ENCODE results near the gene CCL20.

Gene CCL20

GRCh38 chr2:227823922-227824321, 10.3 kb downstream of the CCL20 start (continued):
- TF ChIP-seq ZNF8 (CRISPR knock-in tag; IDR thresholded peaks at IDR 0.05) = no peak
- no peak for TF ChIP-seq PPARA (CRISPR knock-in tag; IDR thresholded peaks at IDR 0.05; ENCODE audit: borderline replicate concordance)
- TF ChIP-seq CSRNP3 (CRISPR knock-in tag; IDR thresholded peaks at IDR 0.05) = no peak
- no peak for TF ChIP-seq ZC3H10 (CRISPR knock-in tag; IDR thresholded peaks at IDR 0.05)
- TF ChIP-seq ZNF70 (CRISPR knock-in tag; IDR thresholded peaks at IDR 0.05) = no peak
- no peak for TF ChIP-seq CSDC2 (CRISPR knock-in tag; IDR thresholded peaks at IDR 0.05)

GRCh38 chr2:227824711-227825110, 11.1 kb downstream of the CCL20 start:
- ATAC-seq = no peak
- TF ChIP-seq PPARA (CRISPR knock-in tag; IDR thresholded peaks at IDR 0.05; ENCODE audit: borderline replicate concordance) (no peak), ARNTL (CRISPR knock-in tag; IDR thresholded peaks at IDR 0.05; ENCODE audit: borderline replicate concordance, low read depth) (no peak), POU6F1 (CRISPR knock-in tag; IDR thresholded peaks at IDR 0.05; ENCODE audit: borderline replicate concordance, low read depth) (no peak), TCF4 (CRISPR knock-in tag; IDR thresholded peaks at IDR 0.05; ENCODE audit: borderline replicate concordance) (no peak), GLIS3 (CRISPR knock-in tag; IDR thresholded peaks at IDR 0.05) (no peak), RARB (CRISPR knock-in tag; IDR thresholded peaks at IDR 0.05) (no peak), ISL1 (CRISPR knock-in tag; IDR thresholded peaks at IDR 0.05) (no peak)

- ATAC-seq = no peak
- TF ChIP-seq ZNF565 (CRISPR knock-in tag; conservative IDR thresholded peaks at IDR 0.05; ENCODE audit: low read depth) = no peak
- TF ChIP-seq TSHZ2 (CRISPR knock-in tag; IDR thresholded peaks at IDR 0.05) = no peak
- no peak for TF ChIP-seq POU6F1 (CRISPR knock-in tag; IDR thresholded peaks at IDR 0.05; ENCODE audit: borderline replicate concordance, low read depth)
Measured at GRCh38 chr2:227826019-227826521, 12.4 kb downstream of the CCL20 start.

GRCh38 chr2:227826563-227826962, 12.9 kb downstream of the CCL20 start:
- TF ChIP-seq ARNTL (CRISPR knock-in tag; IDR thresholded peaks at IDR 0.05; ENCODE audit: borderline replicate concordance, low read depth) (no peak), ZC3H10 (CRISPR knock-in tag; IDR thresholded peaks at IDR 0.05) (no peak)
- ATAC-seq = no peak

GRCh38 chr2:227827143-227827542, 13.5 kb downstream of the CCL20 start:
- no peak for ATAC-seq
- TF ChIP-seq CSRNP3 (CRISPR knock-in tag; IDR thresholded peaks at IDR 0.05) = no peak

GRCh38 chr2:227828477-227828912, 14.9 kb downstream of the CCL20 start:
- TF ChIP-seq CSDC2 (CRISPR knock-in tag; IDR thresholded peaks at IDR 0.05) (no peak), BACH2 (CRISPR knock-in tag; IDR thresholded peaks at IDR 0.05; ENCODE audit: borderline replicate concordance) (no peak), ZNF70 (CRISPR knock-in tag; IDR thresholded peaks at IDR 0.05) (no peak), ZNF8 (CRISPR knock-in tag; IDR thresholded peaks at IDR 0.05) (no peak), TSHZ2 (CRISPR knock-in tag; IDR thresholded peaks at IDR 0.05) (no peak), TCF4 (CRISPR knock-in tag; IDR thresholded peaks at IDR 0.05; ENCODE audit: borderline replicate concordance) (no peak), RARB (CRISPR knock-in tag; IDR thresholded peaks at IDR 0.05) (no peak), ZFP30 (CRISPR knock-in tag; IDR thresholded peaks at IDR 0.05) (no peak), ISL1 (CRISPR knock-in tag; IDR thresholded peaks at IDR 0.05) (no peak), ARNTL (CRISPR knock-in tag; IDR thresholded peaks at IDR 0.05; ENCODE audit: borderline replicate concordance, low read depth) (no peak), PATZ1 (CRISPR knock-in tag; IDR thresholded peaks at IDR 0.05; ENCODE audit: borderline replicate concordance) (no peak)
- no peak for ATAC-seq

Data from SK-N-SH treated with all-trans-retinoic acid at 6 μM for 48 hours (cell line).